ENCODE measurements around the gene ALG11. TPM values are rescaled to one million over a fixed set of nuclear protein-coding genes. Genes with fewer than 3 reads are reported as not detected.

ALG11 gene
- total RNA-seq, 1 experiment from 2014 or later: 30.9 TPM

DNA sequence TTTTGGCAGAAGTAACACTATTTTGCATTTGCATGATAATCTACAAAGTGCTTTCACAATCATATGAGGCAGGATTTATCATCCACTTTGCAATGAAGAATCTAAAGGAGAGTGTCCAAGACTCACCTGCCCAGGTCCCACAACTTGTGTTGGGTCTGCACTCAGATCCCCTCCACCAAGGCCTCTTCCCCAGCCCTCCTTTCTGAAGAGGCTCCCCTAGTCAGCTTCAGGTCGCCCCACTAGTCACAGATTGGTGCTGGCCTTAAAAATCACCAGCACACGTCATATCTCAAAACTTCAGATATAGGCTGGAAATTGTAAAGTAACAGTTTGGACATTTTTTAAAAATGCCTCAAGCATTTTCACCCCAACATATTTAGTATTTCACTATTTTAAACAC, 18.5 kb upstream of the ALG11 start:
- Histone ChIP-seq H3K36me3 (ENCODE audit: insufficient read depth, low read length, poor library complexity, severe bottlenecking) (no peaks in the 10 kb centered on the region), H3K9me3 (ENCODE audit: low read depth, low read length, poor library complexity, severe bottlenecking) (no peaks in the 10 kb centered on the region), H3K4me3 (ENCODE audit: low read depth, low read length, poor library complexity, severe bottlenecking) (no peak overlapping the region), H3K4me1 (ENCODE audit: insufficient read depth, low read length, poor library complexity, severe bottlenecking) (no peaks in the 10 kb centered on the region), H3K27me3 (replicated peaks; ENCODE audit: insufficient read depth, low read depth, low read length, poor library complexity) (peaks cover 15% of the 10 kb centered on the region), H3K27ac (ENCODE audit: low read depth, low read length, poor library complexity, severe bottlenecking) (no peak overlapping the region)
- intact Hi-C loops (cut with micrococcal nuclease; ENCODE audit: unreplicated experiment): no loop called here
- ChIA-PET POLR2A (ENCODE audit: low non-redundant PET) (no interaction called here), CTCF (no interaction called here)
- no peak for TF ChIP-seq EZH2 (IDR thresholded peaks at IDR 0.05; ENCODE audit: borderline replicate concordance, low read depth, low read length, poor library complexity, severe bottlenecking)
- TF ChIP-seq, protein P1, sequence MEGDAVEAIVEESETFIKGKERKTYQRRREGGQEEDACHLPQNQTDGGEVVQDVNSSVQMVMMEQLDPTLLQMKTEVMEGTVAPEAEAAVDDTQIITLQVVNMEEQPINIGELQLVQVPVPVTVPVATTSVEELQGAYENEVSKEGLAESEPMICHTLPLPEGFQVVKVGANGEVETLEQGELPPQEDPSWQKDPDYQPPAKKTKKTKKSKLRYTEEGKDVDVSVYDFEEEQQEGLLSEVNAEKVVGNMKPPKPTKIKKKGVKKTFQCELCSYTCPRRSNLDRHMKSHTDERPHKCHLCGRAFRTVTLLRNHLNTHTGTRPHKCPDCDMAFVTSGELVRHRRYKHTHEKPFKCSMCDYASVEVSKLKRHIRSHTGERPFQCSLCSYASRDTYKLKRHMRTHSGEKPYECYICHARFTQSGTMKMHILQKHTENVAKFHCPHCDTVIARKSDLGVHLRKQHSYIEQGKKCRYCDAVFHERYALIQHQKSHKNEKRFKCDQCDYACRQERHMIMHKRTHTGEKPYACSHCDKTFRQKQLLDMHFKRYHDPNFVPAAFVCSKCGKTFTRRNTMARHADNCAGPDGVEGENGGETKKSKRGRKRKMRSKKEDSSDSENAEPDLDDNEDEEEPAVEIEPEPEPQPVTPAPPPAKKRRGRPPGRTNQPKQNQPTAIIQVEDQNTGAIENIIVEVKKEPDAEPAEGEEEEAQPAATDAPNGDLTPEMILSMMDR (conservative IDR thresholded peaks at IDR 0.05; ENCODE audit: low read depth, low read length): no peak
- BruUV-seq (replicated peaks): no TSS peak
- no peak for DNase-seq (ENCODE audit: low spot score)

DNA sequence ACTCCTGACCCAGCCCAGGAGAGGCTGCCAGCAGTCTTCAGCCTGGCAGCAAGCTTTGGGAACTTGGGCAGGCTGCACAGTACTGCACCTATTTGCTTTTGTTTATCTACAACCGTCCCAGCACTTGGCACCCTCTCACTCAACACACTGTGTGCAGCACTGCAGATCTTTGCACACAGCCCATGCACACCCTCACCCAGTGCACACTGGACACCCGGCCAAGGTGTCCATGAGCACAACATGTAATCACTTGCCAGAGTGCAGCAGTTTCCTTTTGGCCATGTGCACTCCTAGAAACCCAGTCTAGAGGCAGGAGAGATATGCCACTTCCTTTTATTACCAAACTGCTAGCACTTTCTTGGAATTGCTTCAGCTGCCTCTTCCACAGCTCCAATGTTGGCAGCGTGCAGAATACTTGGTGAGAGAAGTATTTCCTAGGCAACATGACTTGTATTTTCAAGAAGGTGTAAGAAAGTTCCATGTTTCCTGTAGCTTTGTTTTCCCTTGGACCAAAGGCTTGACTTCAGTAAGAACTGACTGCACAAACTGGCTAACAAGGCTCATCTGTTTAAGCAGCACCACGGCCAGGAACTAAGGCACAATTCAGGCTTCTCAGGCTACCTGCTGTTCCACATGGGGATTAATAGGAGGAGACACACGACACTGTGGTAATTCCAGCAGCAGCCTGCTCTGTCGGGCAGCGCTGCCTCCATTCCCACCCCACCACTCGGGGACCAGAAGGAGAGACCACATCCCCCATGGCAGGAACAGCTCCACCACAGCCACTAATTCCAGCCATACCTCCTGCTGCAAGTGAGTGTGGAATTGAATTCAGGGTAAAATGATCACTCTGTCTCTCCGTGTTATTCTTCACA, 16.3 kb upstream of the ALG11 start:
- no peaks in the 10 kb centered on the region for H3K9me3 ChIP-seq (ENCODE audit: low read depth, low read length, poor library complexity, severe bottlenecking)
- peaks cover 15% of the 10 kb centered on the region for H3K27me3 ChIP-seq (replicated peaks; ENCODE audit: insufficient read depth, low read depth, low read length, poor library complexity)
- peak; percentile 39 for DNase-seq (ENCODE audit: low spot score)
- ChIA-PET CTCF (no interaction called here), POLR2A (ENCODE audit: low non-redundant PET) (no interaction called here)
- H3K4me3 ChIP-seq (ENCODE audit: low read depth, low read length, poor library complexity, severe bottlenecking): no peak overlapping the region
- H3K36me3 ChIP-seq (ENCODE audit: insufficient read depth, low read length, poor library complexity, severe bottlenecking): no peaks in the 10 kb centered on the region
- no TSS peak for BruUV-seq (replicated peaks)
- intact Hi-C loops (cut with micrococcal nuclease; ENCODE audit: unreplicated experiment): no loop called here
- no peak overlapping the region for H3K27ac ChIP-seq (ENCODE audit: low read depth, low read length, poor library complexity, severe bottlenecking)
- TF ChIP-seq, protein P1 (conservative IDR thresholded peaks at IDR 0.05; ENCODE audit: low read depth, low read length): peak; percentile 29; the same call in 1 of the 2 replicates
- no peak for TF ChIP-seq EZH2 (IDR thresholded peaks at IDR 0.05; ENCODE audit: borderline replicate concordance, low read depth, low read length, poor library complexity, severe bottlenecking)
- no peaks in the 10 kb centered on the region for H3K4me1 ChIP-seq (ENCODE audit: insufficient read depth, low read length, poor library complexity, severe bottlenecking)

DNA sequence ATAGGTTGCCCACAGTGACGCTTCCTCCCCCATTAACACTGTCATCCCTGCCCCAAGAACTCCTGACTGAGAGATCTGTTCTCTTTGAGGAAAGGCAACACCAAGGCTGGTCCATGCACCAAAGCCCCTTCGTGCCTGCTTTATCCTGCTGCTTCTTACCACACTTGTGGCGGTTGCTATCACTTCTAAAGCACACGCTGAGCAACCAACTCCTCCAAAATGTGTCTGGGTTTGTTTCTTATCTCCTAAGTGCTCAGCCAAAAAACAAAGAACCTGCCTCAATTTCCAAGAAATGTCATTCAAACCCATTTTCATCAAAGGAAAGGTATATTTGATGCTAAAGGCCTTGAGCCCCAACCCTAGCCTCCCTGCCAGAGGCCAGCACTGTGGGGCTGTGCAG, 15.6 kb upstream of the ALG11 start:
- Histone ChIP-seq H3K9me3 (ENCODE audit: low read depth, low read length, poor library complexity, severe bottlenecking) (no peaks in the 10 kb centered on the region), H3K4me3 (ENCODE audit: low read depth, low read length, poor library complexity, severe bottlenecking) (no peak overlapping the region), H3K27ac (ENCODE audit: low read depth, low read length, poor library complexity, severe bottlenecking) (no peak overlapping the region), H3K4me1 (ENCODE audit: insufficient read depth, low read length, poor library complexity, severe bottlenecking) (no peaks in the 10 kb centered on the region), H3K27me3 (replicated peaks; ENCODE audit: insufficient read depth, low read depth, low read length, poor library complexity) (peaks cover 15% of the 10 kb centered on the region), H3K36me3 (ENCODE audit: insufficient read depth, low read length, poor library complexity, severe bottlenecking) (no peaks in the 10 kb centered on the region)
- TF ChIP-seq EZH2 (IDR thresholded peaks at IDR 0.05; ENCODE audit: borderline replicate concordance, low read depth, low read length, poor library complexity, severe bottlenecking): no peak
- TF ChIP-seq, protein P1 (conservative IDR thresholded peaks at IDR 0.05; ENCODE audit: low read depth, low read length): no peak
- DNase-seq (ENCODE audit: low spot score): no peak
- CTCF ChIA-PET: no interaction called here
- intact Hi-C loops (cut with micrococcal nuclease; ENCODE audit: unreplicated experiment): no loop called here
- no TSS peak for BruUV-seq (replicated peaks)
- POLR2A ChIA-PET (ENCODE audit: low non-redundant PET): no interaction called here

All from A673 (cell line).